SK-N-SH treated with all-trans-retinoic acid at 6 μM for 48 hours (cell line): ENCODE data around the gene PRKAG1.

Experiments used
- ARNTL ChIP-seq: fragments of 450-650 bp; formaldehyde crosslinking; IDR thresholded peaks from 2 replicates; pipeline ENCODE4 v1.5.0; 2020; ENCODE audit warnings: low read depth, mild to moderate bottlenecking, moderate library complexity, borderline replicate concordance
- CREB5 ChIP-seq: fragments of 250-450 bp; sonication (Bioruptor Pico); IDR thresholded peaks from 2 replicates; pipeline ENCODE4 v1.5.1; 2020; ENCODE audit warnings: low read depth, mild to moderate bottlenecking, moderate library complexity
- GLIS3 ChIP-seq: fragments of 250-450 bp; sonication (Bioruptor Pico); IDR thresholded peaks from 2 replicates; pipeline ENCODE4 v1.5.0; 2020; ENCODE audit warnings: mild to moderate bottlenecking, moderate library complexity
- ISL1 ChIP-seq: fragments of 250-450 bp; sonication (Bioruptor Pico); IDR thresholded peaks from 2 replicates; pipeline ENCODE4 v2.1.2; 2022; ENCODE audit warnings: mild to moderate bottlenecking, moderate library complexity
- PATZ1 ChIP-seq: fragments of 250-450 bp; sonication (Bioruptor Pico); IDR thresholded peaks from 2 replicates; pipeline ENCODE4 v1.8.0; 2020; ENCODE audit warnings: mild to moderate bottlenecking, moderate library complexity, borderline replicate concordance
- PPARA ChIP-seq: fragments of 250-450 bp; sonication (Bioruptor Pico); IDR thresholded peaks from 2 replicates; pipeline ENCODE4 v1.5.0; 2020; ENCODE audit warnings: mild to moderate bottlenecking, borderline replicate concordance
- TCF4 ChIP-seq: fragments of 250-450 bp; sonication (Bioruptor Pico); IDR thresholded peaks from 2 replicates; pipeline ENCODE4 v1.8.0; 2021; ENCODE audit warnings: mild to moderate bottlenecking, moderate library complexity, borderline replicate concordance
- TOX ChIP-seq: fragments of 250-450 bp; sonication (Bioruptor Pico); IDR thresholded peaks from 2 replicates; pipeline ENCODE4 v1.8.0; 2021; ENCODE audit warnings: mild to moderate bottlenecking, moderate library complexity, borderline replicate concordance
- ZC3H10 ChIP-seq: fragments of 250-450 bp; sonication (Bioruptor Pico); IDR thresholded peaks from 2 replicates; pipeline ENCODE4 v1.5.1; 2021; ENCODE audit warnings: mild to moderate bottlenecking, moderate library complexity
- ZFP3 ChIP-seq: fragments of 250-450 bp; sonication (Bioruptor Pico); IDR thresholded peaks from 2 replicates; pipeline ENCODE4 v1.5.0; 2020; ENCODE audit warnings: mild to moderate bottlenecking, moderate library complexity
- ZFP30 ChIP-seq: fragments of 450-650 bp; formaldehyde crosslinking; IDR thresholded peaks from 2 replicates; pipeline ENCODE4 v1.5.0; 2022; ENCODE audit warnings: mild to moderate bottlenecking, moderate library complexity

- no peak for TF ChIP-seq TOX
- TF ChIP-seq ZC3H10 = no peak
- no peak for TF ChIP-seq ISL1
- no peak for TF ChIP-seq PATZ1
- no peak for TF ChIP-seq CREB5 (CRISPR knock-in tag)
- TF ChIP-seq GLIS3 = no peak
- TF ChIP-seq PPARA = no peak
- no peak for TF ChIP-seq ZFP30 (CRISPR knock-in tag)
- no peak for TF ChIP-seq ZFP3 (CRISPR knock-in tag)
- no peak for TF ChIP-seq TCF4
- TF ChIP-seq ARNTL (CRISPR knock-in tag) = no peak
Observed at GRCh38 chr12:49033611-49034285, 15.2 kb upstream of the PRKAG1 start.
